NCI-H748 (cell line): ENCODE measurements around the gene ATF3.

Source experiments
- DNase-seq: peaks from one replicate; lab custom pipeline; 2025; ENCODE audit not compliant: unreplicated experiment; lab: John Stamatoyannopoulos, UW

ATF3 gene

DNA sequence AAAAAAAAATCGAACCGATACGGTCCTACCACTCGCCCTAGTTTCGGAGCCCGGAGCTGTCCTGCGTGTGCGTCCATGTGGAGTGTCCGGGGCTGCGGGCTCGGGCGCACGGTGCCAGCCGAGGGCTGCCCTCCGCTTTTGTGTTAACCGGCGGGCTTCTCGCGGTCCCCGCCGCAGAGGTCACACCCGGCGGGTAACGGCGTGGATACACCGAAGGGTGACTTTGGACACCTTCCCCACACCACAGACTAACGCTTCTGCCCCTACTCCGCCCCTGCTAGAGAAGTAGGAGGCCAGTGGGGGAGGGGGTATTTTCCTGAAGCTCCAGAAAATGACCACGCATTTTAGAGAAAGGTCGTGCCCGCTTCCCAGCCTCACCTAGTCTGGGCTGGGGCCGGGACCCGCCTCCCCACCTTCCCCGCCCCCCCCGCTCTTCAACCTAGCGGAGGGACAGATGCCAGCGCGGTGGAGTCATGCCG is 609 bp upstream of the ATF3 start:
- DNase-seq, result no peak

- DNase-seq, result peak; percentile 68
These were observed 569 bp downstream of the ATF3 start for GRCh38 chr1:212608959-212609700.

- DNase-seq, result peak; percentile 59
These were observed 1.4 kb downstream of the ATF3 start for GRCh38 chr1:212609701-212610574.

GRCh38 chr1:212610575-212610967 is 2.0 kb downstream of the ATF3 start:
- no peak for DNase-seq

DNA sequence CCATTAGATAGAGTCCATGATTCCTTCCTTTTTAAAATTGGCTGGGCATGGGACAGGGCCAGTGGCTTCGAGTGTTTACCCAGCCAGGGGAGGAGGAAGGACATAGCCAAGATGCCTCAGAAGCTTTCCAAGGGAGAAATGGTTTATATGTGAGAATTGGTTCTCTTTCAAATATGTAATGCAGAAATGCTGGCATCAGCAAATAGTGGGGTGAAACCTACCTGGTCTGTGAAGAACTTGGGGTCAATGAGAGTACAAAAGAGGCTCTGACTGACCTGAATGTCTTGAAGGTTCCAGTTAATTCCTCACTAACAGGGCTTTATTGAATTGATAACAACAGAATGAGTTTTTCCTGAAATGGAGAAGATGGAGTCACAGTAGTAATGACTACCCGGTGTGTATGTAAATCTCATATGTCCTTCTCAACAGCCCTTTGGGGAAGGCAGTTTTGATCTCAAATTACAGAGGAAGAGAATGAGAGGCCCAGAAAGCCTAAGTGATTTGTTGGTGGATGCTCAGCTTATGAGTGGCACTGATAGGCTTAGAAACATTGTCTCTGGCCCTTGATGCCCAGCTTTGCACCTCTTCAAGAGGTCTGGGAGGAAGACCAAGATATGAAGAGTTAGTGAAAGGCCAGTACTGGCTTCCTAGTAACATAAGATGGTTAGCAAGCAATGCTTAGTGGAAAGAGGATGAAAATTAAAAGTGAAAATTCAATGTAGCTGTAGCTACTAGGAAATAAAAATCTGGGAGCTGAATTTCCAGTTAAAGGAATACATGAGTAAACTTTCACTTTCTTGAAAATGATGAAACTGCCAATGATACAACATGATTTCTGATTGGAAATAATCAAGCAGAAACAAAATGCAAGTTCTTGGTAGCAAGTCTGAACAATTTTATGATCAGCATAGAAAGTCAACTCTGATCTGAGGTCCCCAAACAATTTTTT is 2.7 kb downstream of the ATF3 start:
- no peak for DNase-seq

- DNase-seq, result no peak
These were observed 3.7 kb downstream of the ATF3 start for GRCh38 chr1:212612041-212612961.

- no peak for DNase-seq
These were observed 5.1 kb downstream of the ATF3 start for GRCh38 chr1:212613440-212614335.

DNA sequence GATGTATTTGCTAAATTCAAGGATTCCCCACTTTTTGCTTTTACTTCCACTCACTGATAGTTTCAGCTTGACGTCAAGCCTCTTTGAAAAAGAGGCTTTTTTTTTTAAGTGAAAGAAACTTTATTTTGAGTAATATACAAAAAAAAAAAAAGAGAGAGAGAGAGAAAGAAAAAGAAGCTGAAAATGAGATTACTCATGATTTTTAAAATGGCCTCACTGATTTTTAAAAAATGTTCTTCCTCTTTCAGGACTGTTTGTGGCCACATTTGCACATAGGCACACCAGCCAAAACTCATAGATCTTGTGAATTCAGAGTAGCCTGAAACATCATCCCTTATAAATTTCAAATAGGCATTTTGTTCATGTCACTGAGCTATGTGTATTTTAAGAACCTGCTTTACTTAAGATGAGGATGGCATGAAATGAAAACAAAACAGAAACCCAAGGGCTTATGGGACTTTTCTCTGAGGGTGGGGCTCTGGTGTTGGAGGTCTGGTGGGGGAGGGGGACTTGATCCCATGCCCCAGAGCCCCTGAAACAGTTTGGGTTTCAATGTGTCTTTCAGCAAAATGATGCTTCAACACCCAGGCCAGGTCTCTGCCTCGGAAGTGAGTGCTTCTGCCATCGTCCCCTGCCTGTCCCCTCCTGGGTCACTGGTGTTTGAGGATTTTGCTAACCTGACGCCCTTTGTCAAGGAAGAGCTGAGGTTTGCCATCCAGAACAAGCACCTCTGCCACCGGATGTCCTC is 6.1 kb downstream of the ATF3 start:
- DNase-seq, result no peak

GRCh38 chr1:212615201-212615470 is 6.6 kb downstream of the ATF3 start:
- no peak for DNase-seq

DNA sequence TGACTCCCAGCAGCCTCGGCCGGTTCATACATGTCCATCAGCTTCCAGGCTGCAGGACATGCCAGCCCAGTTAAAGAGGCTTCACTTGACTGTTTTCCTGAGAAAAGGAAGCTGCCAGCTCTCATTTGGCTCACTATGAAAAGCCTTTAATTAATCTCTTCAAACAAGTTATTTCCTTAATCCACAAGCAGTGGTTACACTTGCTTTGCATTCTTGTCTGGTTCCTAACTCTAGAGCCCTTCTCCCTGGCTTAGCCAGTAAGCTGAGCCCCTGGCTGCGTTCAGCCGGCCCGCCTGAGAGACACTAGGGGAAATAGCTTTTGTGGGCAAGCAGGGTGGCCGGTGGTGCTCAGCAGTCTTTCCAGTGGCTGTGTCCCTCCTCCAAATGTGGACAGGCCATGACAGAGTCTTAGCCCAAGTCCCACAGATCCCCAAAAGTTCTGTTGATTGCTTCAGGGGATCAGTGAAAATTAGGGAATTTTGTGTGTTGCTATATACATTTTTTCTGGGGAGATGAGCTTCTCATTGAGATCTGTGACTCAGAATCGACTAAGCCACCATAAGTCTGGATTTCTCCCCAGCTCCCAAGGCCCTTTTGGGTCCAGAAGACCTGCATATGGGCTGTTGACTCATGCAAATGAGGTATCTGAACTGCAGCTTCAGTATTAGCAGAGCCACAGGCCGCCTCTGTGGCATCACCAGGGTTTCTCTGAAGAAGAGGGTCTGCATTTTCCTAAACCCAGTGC is 10.1 kb downstream of the ATF3 start:
- no peak for DNase-seq

- DNase-seq, result no peak
These were observed 11.7 kb downstream of the ATF3 start for GRCh38 chr1:212620293-212620692.

GRCh38 chr1:212621043-212621948 is 12.7 kb downstream of the ATF3 start:
- DNase-seq, result no peak

- no peak for DNase-seq
These were observed 13.4 kb downstream of the ATF3 start for GRCh38 chr1:212621949-212622305.

DNA sequence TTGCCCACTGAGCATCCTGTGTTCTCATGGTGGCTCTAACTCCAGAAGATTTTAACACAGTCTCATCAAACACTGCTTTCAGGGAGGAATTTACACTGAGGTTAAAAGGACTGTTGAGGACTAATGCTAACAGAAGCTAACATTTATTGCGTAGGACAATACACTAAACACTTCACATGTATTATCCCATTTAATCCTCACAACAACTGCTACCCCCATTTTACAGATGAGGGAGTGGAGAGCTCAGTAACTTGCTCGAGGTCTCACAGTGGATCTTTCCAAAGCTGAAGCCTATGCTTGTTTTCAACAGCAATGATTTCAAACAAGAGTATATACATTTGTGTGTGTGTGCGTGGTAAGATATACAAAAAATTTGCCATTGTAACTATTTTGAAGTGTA is 13.9 kb downstream of the ATF3 start:
- DNase-seq, result no peak

DNA sequence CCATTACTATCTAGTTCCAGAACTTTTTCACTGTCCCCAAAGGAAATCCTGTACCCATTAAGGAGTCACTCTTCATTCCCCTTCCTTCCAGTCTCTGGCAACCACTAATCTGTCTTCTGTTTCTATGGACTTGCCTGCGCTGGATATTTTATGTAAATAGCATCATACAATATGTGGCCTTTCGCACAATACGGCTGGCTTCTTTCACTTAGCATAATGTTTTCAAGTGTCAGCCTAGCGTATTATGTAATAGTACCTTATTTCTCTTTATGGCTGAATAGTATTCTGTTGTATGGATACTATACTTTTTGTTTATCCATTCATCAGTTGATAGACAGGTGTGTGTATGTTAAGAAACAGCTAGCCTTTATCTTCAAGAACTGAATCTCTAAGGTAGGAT is 14.3 kb downstream of the ATF3 start:
- no peak for DNase-seq

- DNase-seq, result no peak
These were observed 15.0 kb downstream of the ATF3 start for GRCh38 chr1:212623603-212624002.

DNA sequence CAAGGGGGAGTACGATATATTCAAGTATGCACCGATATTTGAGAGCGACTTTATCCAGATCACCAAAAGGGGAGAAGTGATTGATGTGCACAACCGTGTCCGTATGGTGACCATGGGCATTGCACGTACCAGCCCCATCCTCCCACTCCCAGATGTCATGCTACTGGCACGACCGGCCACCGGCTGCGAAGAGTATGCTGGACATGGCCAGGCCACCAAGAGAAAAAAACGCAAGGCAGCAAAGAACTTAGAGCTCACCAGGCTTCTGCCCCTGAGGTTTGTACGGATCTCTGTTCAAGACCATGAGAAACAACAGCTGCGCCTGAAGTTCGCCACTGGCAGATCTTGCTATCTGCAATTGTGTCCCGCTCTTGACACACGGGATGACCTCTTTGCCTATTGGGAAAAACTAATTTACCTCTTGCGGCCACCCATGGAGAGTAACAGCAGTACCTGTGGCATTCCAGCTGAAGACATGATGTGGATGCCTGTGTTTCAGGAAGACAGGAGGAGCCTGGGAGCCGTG is 16.5 kb downstream of the ATF3 start:
- DNase-seq, result no peak
